ENCODE results near the gene STX1A.

DNA sequence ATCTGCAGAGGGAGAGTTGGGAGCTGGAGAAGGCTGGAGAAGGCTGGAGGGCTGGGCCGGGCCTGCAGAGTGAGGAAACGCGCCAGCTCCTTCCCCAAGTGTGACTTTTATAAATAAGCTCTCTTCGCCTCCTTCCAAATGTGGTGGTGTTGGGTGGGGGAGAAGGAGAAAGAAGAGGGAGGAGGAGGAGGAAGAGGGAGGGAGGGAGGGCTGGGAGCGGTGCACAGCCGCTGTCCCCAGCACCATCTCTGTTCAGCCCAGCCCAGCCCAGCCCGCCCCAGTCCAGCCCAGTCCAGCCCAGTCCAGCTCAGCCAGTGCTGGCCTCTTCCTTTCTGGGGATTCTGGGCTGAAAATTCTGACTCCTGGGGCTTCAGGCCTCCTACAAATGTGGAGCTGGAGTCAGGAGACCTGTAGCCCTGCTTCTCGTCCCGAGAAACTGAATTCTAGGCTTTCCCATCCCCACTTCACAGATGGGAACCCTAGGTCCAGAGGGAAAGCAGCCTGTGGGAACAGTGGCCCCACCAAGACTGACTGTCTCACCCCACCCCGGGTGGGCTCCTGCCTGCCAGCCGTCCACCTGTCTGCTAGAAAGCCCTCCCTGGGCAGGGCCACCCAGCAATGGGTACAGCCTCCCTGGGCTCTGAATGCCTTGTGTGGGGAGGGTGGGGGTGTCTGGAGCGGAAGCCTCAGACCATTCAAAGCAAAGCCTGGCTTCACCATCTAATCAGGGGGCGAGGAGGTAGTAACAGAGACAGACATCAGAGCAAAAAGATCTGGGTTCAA, 2.3 kb downstream of the STX1A start:
- TF ChIP-seq, protein P1, sequence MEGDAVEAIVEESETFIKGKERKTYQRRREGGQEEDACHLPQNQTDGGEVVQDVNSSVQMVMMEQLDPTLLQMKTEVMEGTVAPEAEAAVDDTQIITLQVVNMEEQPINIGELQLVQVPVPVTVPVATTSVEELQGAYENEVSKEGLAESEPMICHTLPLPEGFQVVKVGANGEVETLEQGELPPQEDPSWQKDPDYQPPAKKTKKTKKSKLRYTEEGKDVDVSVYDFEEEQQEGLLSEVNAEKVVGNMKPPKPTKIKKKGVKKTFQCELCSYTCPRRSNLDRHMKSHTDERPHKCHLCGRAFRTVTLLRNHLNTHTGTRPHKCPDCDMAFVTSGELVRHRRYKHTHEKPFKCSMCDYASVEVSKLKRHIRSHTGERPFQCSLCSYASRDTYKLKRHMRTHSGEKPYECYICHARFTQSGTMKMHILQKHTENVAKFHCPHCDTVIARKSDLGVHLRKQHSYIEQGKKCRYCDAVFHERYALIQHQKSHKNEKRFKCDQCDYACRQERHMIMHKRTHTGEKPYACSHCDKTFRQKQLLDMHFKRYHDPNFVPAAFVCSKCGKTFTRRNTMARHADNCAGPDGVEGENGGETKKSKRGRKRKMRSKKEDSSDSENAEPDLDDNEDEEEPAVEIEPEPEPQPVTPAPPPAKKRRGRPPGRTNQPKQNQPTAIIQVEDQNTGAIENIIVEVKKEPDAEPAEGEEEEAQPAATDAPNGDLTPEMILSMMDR (IDR thresholded peaks at IDR 0.05), result no peak
- no peak for TF ChIP-seq POLR2A (IDR thresholded peaks at IDR 0.05)
